Measurements from ENCODE around the gene ADORA1. TPM values are rescaled to one million over a fixed set of nuclear protein-coding genes. Genes with fewer than 3 reads are reported as not detected.

Gene ADORA1
- total and polyA plus RNA-seq, 2 donors (not counting 3 experiments of a cell fraction or from before 2014, with no cell fraction given): 0.15 TPM; not detected in 1

- Histone ChIP-seq H3K27me3 (ENCODE audit: control insufficient read depth in 2 of 2, insufficient read depth in 2 of 2, low read length in 2 of 2) (peaks cover 15 to 17% of the 10 kb centered on the region in 2 experiments), H3K4me3 (replicated peaks in 1 of 3; ENCODE audit: insufficient read depth in 1 of 3, low read depth in 1 of 3, low read length in 3 of 3) (no peak overlapping the region), H3K27ac (ENCODE audit: insufficient read depth, low read depth, low read length) (no peak overlapping the region), H3K9me1 (replicated peaks; ENCODE audit: control insufficient read depth, extremely low read depth, insufficient read depth, low read length) (no peaks in the 10 kb centered on the region), H2AFZ (ENCODE audit: low read depth, low read length) (no peak overlapping the region), H3K9me3 (replicated peaks; ENCODE audit: control insufficient read depth, insufficient read depth, low read length) (no peaks in the 10 kb centered on the region), H3K36me3 (ENCODE audit: control insufficient read depth in 2 of 2, extremely low read depth in 1 of 2, insufficient read depth in 2 of 2, low read length in 2 of 2) (no peaks in the 10 kb centered on the region), H4K20me1 (replicated peaks; ENCODE audit: control insufficient read depth, extremely low read depth, insufficient read depth, low read length) (no peaks in the 10 kb centered on the region), H3K4me2 (ENCODE audit: insufficient read depth, low read length) (no peak overlapping the region), H3K9ac (replicated peaks; ENCODE audit: extremely low read depth, insufficient read depth, low read length) (no peak overlapping the region), H3K4me1 (ENCODE audit: control insufficient read depth, extremely low read depth, insufficient read depth, low read length) (no peaks in the 10 kb centered on the region), H3K79me2 (ENCODE audit: control insufficient read depth, insufficient read depth, low read length) (no peaks in the 10 kb centered on the region)
- TF ChIP-seq POLR2A (IDR thresholded peaks at IDR 0.05; ENCODE audit: low read depth, low read length) (no peak), MYC (IDR thresholded peaks at IDR 0.05; ENCODE audit: low read depth, low read length) (no peak), GATA2 (IDR thresholded peaks at IDR 0.05; ENCODE audit: insufficient read depth, insufficient read length, low read depth, low read length) (no peak), POLR2AphosphoS5 (IDR thresholded peaks at IDR 0.05; ENCODE audit: insufficient read depth, low read depth, low read length) (no peak), EZH2 (IDR thresholded peaks at IDR 0.05; ENCODE audit: borderline replicate concordance, low read depth, low read length, severe bottlenecking) (no peak)
- DNase-seq (ENCODE audit: low read depth, low spot score) (no peak), FAIRE-seq (no peak)
- dilution Hi-C loops (cut with MboI; ENCODE audit: extremely low pct_ligation_motif_present, low sequenced_read_pairs): no loop called here
- ChIA-PET POLR2A (no interaction called here), CTCF (interaction anchor here (1.0 to 1.3 kb wide), 2 partner anchors 19 to 70 kb away, joined by 3 to 5 read pairs; no protein-coding TSS in a partner anchor)
- BruUV-seq (replicated peaks): no TSS peak
- intact Hi-C loops (cut with micrococcal nuclease): no loop called here
These were observed 59.8 kb downstream of the ADORA1 start for GRCh38 chr1:203187304-203187685.

GRCh38 chr1:203187689-203188264 lies 60.3 kb downstream of the ADORA1 start:
- FAIRE-seq: no peak
- H3K4me1 ChIP-seq (ENCODE audit: control insufficient read depth, extremely low read depth, insufficient read depth, low read length): no peaks in the 10 kb centered on the region
- CTCF ChIA-PET: interaction anchor here (0.8 to 1.3 kb wide), 3 partner anchors 19 to 70 kb away, joined by 3 to 5 read pairs (median 3); no protein-coding TSS in a partner anchor
- no peaks in the 10 kb centered on the region for H3K79me2 ChIP-seq (ENCODE audit: control insufficient read depth, insufficient read depth, low read length)
- H3K4me2 ChIP-seq (ENCODE audit: insufficient read depth, low read length): no peak overlapping the region
- no peak overlapping the region for H2AFZ ChIP-seq (ENCODE audit: low read depth, low read length)
- no peaks in the 10 kb centered on the region for H3K36me3 ChIP-seq (ENCODE audit: control insufficient read depth in 2 of 2, extremely low read depth in 1 of 2, insufficient read depth in 2 of 2, low read length in 2 of 2)
- DNase-seq (ENCODE audit: low read depth, low spot score): no peak
- peaks cover 15 to 17% of the 10 kb centered on the region in 2 experiments for H3K27me3 ChIP-seq (ENCODE audit: control insufficient read depth in 2 of 2, insufficient read depth in 2 of 2, low read length in 2 of 2)
- no peaks in the 10 kb centered on the region for H3K9me1 ChIP-seq (replicated peaks; ENCODE audit: control insufficient read depth, extremely low read depth, insufficient read depth, low read length)
- H3K27ac ChIP-seq (ENCODE audit: insufficient read depth, low read depth, low read length): no peak overlapping the region
- no TSS peak for BruUV-seq (replicated peaks)
- intact Hi-C loops (cut with micrococcal nuclease) (no loop called here), dilution Hi-C loops (cut with MboI; ENCODE audit: extremely low pct_ligation_motif_present, low sequenced_read_pairs) (no loop called here)
- H4K20me1 ChIP-seq (replicated peaks; ENCODE audit: control insufficient read depth, extremely low read depth, insufficient read depth, low read length): no peaks in the 10 kb centered on the region
- no peak for TF ChIP-seq JUN (IDR thresholded peaks at IDR 0.05; ENCODE audit: borderline replicate concordance, insufficient read depth, insufficient read length, low read depth)
- TF ChIP-seq CTCF (IDR thresholded peaks at IDR 0.05; ENCODE audit: extremely low read depth in 1 of 2, insufficient read depth in 1 of 2, low read depth in 1 of 2, low read length in 2 of 2): no peak
- no peak for TF ChIP-seq POLR2A (IDR thresholded peaks at IDR 0.05; ENCODE audit: low read depth, low read length)
- no peak for TF ChIP-seq MYC (IDR thresholded peaks at IDR 0.05; ENCODE audit: low read depth, low read length)
- no peak for TF ChIP-seq MAX (IDR thresholded peaks at IDR 0.05; ENCODE audit: insufficient read depth, insufficient read length)
- no peak for TF ChIP-seq EZH2 (IDR thresholded peaks at IDR 0.05; ENCODE audit: borderline replicate concordance, low read depth, low read length, severe bottlenecking)
- no peak for TF ChIP-seq GATA2 (IDR thresholded peaks at IDR 0.05; ENCODE audit: insufficient read depth, insufficient read length, low read depth, low read length)
- TF ChIP-seq POLR2AphosphoS5 (IDR thresholded peaks at IDR 0.05; ENCODE audit: insufficient read depth, low read depth, low read length): no peak
- no peak for TF ChIP-seq FOS (IDR thresholded peaks at IDR 0.05; ENCODE audit: borderline replicate concordance, insufficient read depth, low read length)
- no peak overlapping the region for H3K4me3 ChIP-seq (replicated peaks in 1 of 3; ENCODE audit: insufficient read depth in 1 of 3, low read depth in 1 of 3, low read length in 3 of 3)
- H3K9me3 ChIP-seq (replicated peaks; ENCODE audit: control insufficient read depth, insufficient read depth, low read length): no peaks in the 10 kb centered on the region
- POLR2A ChIA-PET: no interaction called here
- H3K9ac ChIP-seq (replicated peaks; ENCODE audit: extremely low read depth, insufficient read depth, low read length): no peak overlapping the region
